Fibroblast of gingiva (primary cell): ENCODE measurements around the gene GLCCI1.

ENCODE experiments used
- DNase-seq: peaks from one replicate; pipeline ENCODE4 v3.0.0-alpha.2; 2011; ENCODE audit warnings: low read depth

Gene GLCCI1

GRCh38 chr7:7968544-7969305 is at the start of gene GLCCI1:
Gene GLCCI1 (plus strand): TSS chr7:7968796. CDS start chr7:7969351, 555 bp downstream.
- DNase-seq, result peak; percentile 95

GRCh38 chr7:7919449-7919945 is 49.1 kb upstream of the GLCCI1 start:
- peak; percentile 4 for DNase-seq

GRCh38 chr7:7920056-7920455 is 48.5 kb upstream of the GLCCI1 start:
- no peak for DNase-seq

- DNase-seq, result no peak
Measured at GRCh38 chr7:7920481-7920880, 48.1 kb upstream of the GLCCI1 start.

- DNase-seq, result no peak
Measured at GRCh38 chr7:7921830-7922229, 46.8 kb upstream of the GLCCI1 start.

GRCh38 chr7:7922684-7923385 is 45.8 kb upstream of the GLCCI1 start:
- no peak for DNase-seq

GRCh38 chr7:7923818-7924217 is 44.8 kb upstream of the GLCCI1 start:
- no peak for DNase-seq

- DNase-seq, result no peak
Measured at GRCh38 chr7:7924303-7924702, 44.3 kb upstream of the GLCCI1 start.

GRCh38 chr7:7931626-7932025 is 37.0 kb upstream of the GLCCI1 start:
- DNase-seq, result no peak

- DNase-seq, result no peak
Measured at GRCh38 chr7:7932553-7932952, 36.0 kb upstream of the GLCCI1 start.

- no peak for DNase-seq
Measured at GRCh38 chr7:7933915-7934526, 34.6 kb upstream of the GLCCI1 start.

- DNase-seq, result no peak
Measured at GRCh38 chr7:7934945-7935344, 33.7 kb upstream of the GLCCI1 start.

- DNase-seq, result no peak
Measured at GRCh38 chr7:7938471-7938870, 30.1 kb upstream of the GLCCI1 start.

GRCh38 chr7:7943951-7944350 is 24.6 kb upstream of the GLCCI1 start:
- DNase-seq, result no peak

GRCh38 chr7:7944619-7945282 is 23.8 kb upstream of the GLCCI1 start:
- no peak for DNase-seq

- no peak for DNase-seq
Measured at GRCh38 chr7:7946486-7946885, 22.1 kb upstream of the GLCCI1 start.

- DNase-seq, result no peak
Measured at GRCh38 chr7:7948232-7948631, 20.4 kb upstream of the GLCCI1 start.

GRCh38 chr7:7953806-7954205 is 14.8 kb upstream of the GLCCI1 start:
- DNase-seq, result no peak

GRCh38 chr7:7956531-7957128 is 12.0 kb upstream of the GLCCI1 start:
- peak; percentile 60 for DNase-seq

GRCh38 chr7:7957513-7957912 is 11.1 kb upstream of the GLCCI1 start:
- no peak for DNase-seq

GRCh38 chr7:7959979-7960670 is 8.5 kb upstream of the GLCCI1 start:
- DNase-seq, result no peak
